ENCODE measurements around the gene ABLIM2.
A peak's percentile ranks its signal among the peaks of the same experiment; 100 is the strongest.

The ABLIM2 gene

GRCh38 chr4:7962609-7963508 lies 195.8 kb downstream of the ABLIM2 start:
- H3K4me3 ChIP-seq (ENCODE audit: low read depth, low read length): no peak overlapping the region
- TF ChIP-seq CTCF (IDR thresholded peaks at IDR 0.05; ENCODE audit: insufficient read depth, low read depth, low read length, missing control alignments): no peak

GRCh38 chr4:7960790-7961655 lies 197.6 kb downstream of the ABLIM2 start:
- H3K4me3 ChIP-seq (ENCODE audit: low read depth, low read length): no peak overlapping the region
- no peak for TF ChIP-seq CTCF (IDR thresholded peaks at IDR 0.05; ENCODE audit: insufficient read depth, low read depth, low read length, missing control alignments)
- peak; percentile 41 for DNase-seq (ENCODE audit: low read depth)

More at GRCh38 chr4:7962609-7963508, 195.8 kb downstream of the ABLIM2 start:
- no peak for DNase-seq (ENCODE audit: low read depth)

- no peak for TF ChIP-seq CTCF (IDR thresholded peaks at IDR 0.05; ENCODE audit: insufficient read depth, low read depth, low read length, missing control alignments)
- no peak overlapping the region for H3K4me3 ChIP-seq (ENCODE audit: low read depth, low read length)
- DNase-seq (ENCODE audit: low read depth): no peak
Measured at GRCh38 chr4:7960017-7960789, 198.4 kb downstream of the ABLIM2 start.

- DNase-seq (ENCODE audit: low read depth): no peak
- no peak for TF ChIP-seq CTCF (IDR thresholded peaks at IDR 0.05; ENCODE audit: insufficient read depth, low read depth, low read length, missing control alignments)
Measured at GRCh38 chr4:7959078-7959477, 199.5 kb downstream of the ABLIM2 start.

GRCh38 chr4:7956934-7957656 lies 201.5 kb downstream of the ABLIM2 start:
- TF ChIP-seq CTCF (IDR thresholded peaks at IDR 0.05; ENCODE audit: insufficient read depth, low read depth, low read length, missing control alignments): no peak
- H3K4me3 ChIP-seq (ENCODE audit: low read depth, low read length): no peak overlapping the region
- no peak for DNase-seq (ENCODE audit: low read depth)

More at GRCh38 chr4:7959078-7959477, 199.5 kb downstream of the ABLIM2 start:
- no peak overlapping the region for H3K4me3 ChIP-seq (ENCODE audit: low read depth, low read length)

Measured in GM12865 (cell line).